Stimulated activated CD4-positive, alpha-beta T cell treated with anti-CD3 and anti-CD28 coated beads, Interleukin-1b, Interleukin-23, amount 100 ng/mL, for 1 hour (primary cell): Measurements from ENCODE around the gene TCEAL4.

Source experiments
- DNase-seq, 2 donors: peaks; one replicate each; pipeline ENCODE4 v3.0.0-alpha.2; 2020; ENCODE audit warnings: low read depth in 2 of 2

TCEAL4 gene

DNA sequence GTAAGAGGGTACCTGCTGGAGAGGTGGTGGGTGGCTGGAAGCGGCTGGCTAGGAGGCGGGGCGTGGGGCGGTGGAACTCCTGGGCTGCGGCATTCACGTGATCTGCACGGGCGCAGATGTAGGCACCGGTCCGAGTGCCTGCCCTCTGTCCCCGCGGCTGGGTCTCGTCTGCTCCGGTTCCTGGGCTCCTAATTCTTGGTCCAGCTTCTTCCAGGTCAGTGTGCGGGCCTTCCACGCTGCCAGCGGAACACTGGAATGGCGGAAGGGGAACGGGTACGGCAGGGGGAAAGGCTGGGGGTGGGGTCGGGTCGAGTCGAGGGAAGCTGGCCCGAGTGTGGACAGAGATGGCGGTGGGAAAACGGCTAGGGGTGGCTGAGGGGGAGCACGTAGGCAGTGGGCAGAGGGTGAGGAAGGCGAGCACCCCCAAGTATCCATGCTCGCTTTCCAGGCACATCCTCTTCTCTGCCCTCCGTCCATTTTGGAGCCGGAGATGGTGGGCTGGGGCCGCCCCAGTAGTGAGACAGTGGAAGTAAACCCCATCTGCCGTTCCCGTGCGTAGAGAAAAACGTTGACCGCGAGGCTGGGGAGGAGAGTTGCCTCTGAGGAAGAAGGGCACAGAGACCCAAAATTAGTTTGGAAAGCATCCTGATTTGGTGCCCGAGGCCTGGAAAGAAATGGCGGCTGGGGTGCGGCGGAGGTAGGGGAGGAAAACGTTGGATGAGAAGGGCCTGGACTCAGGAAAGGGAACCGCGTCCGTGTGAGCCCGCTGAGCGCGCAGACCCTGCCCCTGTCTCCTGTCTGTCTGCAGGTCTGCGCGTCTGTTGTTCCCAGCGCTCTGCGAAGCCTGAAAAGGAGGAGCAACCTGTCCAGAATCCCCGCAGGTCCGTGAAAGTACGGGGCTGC lies at the start of gene TCEAL4:
Gene TCEAL4 (plus strand): TSS at position 105 of the 903 bp plus-strand sequence. CDS start 1,161 bp downstream, outside the sequence.
- no peak for DNase-seq

DNA sequence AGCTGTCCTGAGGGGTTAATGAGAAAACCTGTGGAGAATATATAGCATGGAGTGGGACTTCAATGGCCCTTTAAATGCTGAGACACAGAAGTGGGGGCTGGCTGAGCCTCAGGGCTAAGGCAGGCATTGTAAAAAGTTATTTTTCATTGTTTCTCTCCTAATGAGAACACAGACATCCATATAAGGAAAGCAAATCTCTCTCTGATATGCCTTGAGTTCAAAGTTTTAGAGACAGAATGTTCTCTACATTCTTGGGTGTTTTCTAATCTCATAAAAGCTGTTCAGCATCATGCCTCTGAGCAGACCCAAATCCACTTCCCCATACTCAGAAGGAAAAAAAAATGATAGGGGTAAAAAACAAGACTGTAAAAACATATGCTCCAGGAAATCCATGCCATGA lies 49.2 kb upstream of the TCEAL4 start:
- no peak for DNase-seq

DNA sequence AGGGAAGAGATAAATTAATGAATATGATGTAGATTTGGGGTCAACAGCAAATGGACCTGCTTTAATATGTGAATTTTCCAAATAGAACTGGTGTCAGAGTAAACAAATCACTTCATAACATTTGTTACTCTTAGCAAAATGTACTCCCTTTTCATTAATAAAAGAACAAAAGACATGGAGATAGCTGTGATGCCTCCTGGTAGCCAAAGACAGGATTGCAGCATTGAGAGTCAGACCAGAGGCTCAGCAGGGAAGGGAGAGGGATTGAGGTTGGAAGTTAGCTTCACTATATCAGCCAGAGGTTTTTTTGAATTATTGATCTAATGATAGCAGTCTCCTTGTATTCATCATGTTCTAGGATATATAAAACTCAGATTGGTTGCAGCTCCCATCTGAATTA lies 48.6 kb upstream of the TCEAL4 start:
- no peak for DNase-seq

DNA sequence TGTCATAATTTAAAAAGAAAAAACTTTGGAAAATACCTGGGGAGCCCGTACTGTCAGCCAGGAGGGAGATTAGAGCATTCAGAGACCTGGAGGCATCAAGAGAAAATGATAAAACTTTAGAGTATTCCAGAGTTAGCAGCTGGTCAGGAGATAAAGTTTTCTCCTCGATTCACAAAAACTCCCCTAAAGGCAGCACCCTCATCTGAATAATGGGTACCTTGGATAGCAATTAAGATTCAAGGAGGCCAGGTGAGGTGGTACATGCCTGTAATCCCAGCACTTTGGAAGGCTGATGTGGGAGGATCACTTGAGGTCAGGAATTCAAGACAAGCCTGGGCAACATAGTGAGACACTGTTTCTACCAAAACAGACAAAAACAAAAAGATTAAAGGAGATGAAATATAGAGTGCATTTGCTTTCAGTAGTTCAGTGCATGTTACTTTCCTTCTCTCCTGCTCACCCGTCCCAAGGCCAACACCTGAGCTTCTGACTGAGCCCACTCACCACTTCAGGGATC lies 47.4 kb upstream of the TCEAL4 start:
- no peak for DNase-seq

DNA sequence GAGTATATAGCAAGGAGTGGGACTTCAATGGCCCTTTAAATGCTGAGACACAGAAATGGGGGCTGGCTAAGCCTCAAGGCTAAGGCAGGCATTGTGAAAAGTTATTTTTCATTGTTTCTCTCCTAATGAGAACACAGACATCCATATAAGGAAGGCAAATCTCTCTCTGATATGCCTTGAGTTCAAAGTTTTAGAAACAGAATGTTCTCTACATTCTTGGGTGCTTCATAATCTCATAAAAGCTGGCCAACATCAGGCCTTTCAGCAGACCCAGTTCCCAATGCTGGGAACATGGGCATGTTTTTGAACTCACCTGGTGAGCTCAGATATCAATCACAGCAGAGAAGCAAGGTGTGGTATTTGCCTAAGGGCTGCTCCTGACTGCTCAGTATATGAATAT lies 46.6 kb upstream of the TCEAL4 start:
- no peak for DNase-seq

DNA sequence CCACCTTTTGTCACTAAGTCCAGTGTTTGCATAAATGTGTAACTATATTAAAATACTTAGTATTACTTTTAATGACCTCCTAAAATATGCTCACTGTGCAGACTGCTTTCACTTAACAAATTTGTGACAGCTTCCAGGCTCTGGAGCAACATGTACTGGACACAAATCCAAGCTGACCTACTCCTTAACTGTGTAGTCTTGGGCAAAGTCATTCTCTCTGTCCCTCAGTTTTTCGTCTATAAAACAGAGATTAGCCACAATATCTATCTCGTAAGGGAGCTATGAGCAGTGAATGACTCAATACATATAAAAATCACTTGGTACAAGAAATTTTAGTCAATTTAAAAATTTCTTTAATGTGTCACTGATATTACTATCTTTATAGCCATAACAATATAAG lies 45.6 kb upstream of the TCEAL4 start:
- DNase-seq = no peak

DNA sequence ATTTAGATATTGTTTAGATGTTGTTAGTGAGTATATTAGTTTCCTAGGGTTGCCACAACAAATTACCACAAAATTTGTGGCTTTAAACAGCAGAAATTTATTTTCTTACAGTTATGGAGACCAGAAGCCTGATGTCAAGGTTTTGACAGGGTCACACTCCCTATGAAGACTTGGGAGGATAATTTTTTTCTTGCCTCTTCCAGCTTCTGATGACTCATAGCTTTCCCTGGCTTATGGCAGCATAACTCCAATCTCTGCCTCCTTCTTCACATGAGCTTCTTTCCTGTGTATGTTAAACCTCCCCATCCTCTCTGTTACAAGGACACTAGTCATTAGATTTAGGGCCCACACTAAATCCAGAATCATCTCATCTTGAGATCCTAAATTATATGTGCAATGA lies 45.2 kb upstream of the TCEAL4 start:
- DNase-seq = no peak

DNA sequence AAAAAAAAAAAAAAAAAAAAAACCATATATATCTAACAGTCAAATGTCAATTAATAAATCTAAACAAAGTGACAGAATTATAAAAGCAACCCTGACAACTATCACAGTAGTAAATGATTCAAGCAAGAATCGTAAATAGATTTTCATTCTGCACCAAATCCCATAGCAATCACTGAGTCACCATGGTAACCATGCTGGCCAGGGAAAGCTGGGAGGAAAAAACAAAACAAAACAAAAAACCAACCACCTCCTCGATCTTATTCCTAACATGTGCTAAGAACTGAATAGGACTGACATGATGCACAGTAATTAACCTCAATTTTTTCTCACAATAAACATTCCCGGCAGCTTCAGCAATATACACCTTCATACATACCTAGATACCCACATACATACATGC lies 35.4 kb upstream of the TCEAL4 start:
- DNase-seq = no peak

DNA sequence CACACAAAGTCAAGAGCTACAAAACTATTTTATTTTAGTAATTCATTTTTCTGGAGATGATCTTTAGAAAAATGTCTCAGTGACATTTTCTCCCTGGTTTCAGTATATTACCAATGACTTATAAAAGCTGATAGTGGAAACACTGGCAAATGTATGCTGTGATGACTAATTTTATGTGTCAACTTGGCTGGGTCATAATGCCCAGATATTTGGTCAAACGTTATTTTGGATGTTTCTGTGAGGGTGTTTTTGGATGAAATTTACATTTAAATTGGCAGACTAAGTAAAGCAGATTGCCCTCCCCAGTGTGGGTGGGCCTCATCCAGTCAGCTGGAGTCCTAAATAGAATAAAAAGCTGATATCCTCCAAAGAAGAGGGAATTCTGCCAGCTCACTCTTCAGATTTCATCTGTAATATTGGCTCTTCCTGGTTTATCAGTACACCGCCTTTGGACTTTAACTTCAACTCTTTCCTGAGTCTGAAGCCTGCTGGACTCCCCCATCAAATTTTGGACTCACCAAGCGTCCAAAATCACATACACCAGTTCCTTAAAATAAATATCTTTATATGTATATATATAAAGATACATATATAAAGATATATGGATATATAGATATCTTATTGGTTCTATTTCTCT lies 34.8 kb upstream of the TCEAL4 start:
- DNase-seq = no peak

DNA sequence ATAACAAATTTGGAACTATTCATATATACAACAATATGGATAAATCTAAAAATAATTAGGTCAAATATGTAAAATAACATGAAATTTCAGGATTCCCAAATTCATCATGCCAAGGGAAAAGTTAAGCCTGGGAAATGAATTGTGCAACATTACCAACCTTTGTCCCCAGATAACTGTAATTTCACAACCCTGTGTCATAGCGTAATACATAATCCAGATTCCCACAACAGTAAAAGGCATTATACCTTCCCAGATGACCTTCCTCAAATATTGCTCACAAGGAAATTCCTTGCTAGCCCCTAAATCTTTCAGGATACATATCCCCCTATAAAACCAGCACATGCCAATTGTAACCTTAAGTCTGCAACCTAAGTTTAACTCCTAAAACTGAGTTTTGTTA lies 33.1 kb upstream of the TCEAL4 start:
- no peak for DNase-seq

DNA sequence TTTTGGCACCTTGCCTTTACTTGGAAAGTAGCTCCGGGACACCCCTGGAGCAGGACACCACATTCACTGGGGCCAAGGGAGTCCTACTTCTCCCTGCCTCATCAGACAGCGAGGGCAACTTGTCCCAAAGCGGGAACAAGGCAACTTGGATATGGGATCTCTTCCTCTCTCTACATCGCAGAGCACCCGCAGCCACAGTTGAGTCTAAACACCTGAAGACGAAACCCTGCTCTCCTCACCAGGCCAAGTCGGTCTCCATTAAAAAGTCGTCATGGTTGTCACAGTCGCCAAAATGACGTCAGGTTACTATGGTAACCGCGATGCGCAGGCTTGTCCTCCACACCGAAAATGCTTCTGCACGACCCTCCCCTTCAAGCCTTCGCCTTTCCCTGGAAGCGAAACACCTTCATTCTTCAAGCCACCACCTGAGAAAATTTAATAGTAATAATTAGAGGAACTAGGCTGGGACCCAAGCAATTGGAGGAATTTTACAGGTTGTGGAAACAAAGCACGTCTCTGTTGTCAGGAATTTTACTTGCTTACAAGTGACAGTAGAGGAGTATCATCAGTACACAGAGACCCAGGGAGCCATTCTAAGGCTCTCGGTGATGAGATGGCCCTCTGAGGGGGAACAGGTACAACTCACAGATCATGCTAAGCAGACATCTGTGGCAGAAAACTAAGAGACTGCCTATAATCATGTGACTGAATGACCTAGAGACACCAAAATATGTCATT lies 30.5 kb upstream of the TCEAL4 start:
- peak in 1 of 2 donors; percentile 32 for DNase-seq

DNA sequence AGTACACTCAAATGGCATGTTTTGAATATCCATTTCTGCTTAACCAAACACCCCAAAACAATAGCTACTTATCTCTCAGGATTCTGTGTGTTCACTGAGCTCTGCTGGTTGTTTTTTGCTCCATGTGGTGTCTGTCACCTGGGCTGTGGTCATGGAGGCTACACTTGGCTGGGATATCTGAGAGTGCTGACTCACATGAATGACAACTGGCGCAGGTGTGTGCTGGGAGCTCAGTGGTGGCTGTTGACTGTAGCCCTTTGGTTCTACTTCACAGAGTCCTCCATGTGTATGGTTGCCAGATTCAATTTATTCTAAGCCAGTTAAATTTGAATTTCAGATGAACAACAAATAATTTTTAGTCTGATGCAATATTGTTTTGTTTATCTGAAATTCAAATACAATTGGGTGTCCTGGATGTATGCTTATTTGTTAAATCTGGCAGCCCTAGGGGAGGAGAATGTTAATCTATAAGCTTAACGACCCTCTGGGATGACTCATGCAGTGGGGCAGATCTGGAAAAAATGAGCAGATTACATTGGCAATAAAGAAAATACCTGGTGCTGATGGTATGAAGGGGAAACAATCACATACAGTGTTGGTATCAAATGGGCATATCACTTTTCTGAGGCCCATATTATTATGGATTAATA lies 28.2 kb upstream of the TCEAL4 start:
- DNase-seq = no peak

DNA sequence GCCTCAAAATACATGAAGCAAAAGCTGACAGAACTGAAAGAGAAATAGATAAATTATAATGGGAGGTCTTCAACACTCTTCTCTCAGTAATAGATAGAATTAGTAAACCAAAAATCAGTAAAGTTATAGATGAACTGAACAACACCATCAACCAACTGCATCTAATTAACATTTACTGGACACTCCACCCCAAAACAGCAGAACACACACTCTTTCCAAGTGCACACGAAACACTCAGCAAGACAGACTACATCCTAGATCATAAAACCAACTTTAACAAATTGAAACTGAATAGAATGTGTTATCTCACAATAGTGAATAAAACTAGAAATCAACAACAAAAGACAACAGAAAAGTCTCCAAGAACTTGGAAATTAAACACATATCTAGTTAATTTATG lies 25.1 kb upstream of the TCEAL4 start:
- no peak for DNase-seq

DNA sequence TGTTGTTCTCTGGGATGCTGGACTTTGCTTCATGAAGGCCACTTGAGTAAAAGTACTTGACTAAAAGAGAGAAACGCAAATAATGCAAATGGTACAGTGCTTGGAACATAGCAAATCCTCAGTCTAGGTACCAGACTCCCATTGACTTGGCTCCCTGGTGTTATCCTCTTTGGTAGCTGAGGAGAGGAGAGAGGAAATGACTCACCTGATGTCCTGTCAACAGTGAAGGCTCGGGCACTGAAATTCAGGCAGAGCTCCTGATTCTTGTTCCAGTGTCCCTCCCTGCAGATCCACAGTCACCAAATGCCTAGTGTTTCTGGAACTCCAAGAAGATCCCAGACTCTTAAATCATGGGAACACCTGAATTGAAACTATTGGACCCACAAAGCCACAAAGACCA lies 22.5 kb upstream of the TCEAL4 start:
- DNase-seq = no peak

DNA sequence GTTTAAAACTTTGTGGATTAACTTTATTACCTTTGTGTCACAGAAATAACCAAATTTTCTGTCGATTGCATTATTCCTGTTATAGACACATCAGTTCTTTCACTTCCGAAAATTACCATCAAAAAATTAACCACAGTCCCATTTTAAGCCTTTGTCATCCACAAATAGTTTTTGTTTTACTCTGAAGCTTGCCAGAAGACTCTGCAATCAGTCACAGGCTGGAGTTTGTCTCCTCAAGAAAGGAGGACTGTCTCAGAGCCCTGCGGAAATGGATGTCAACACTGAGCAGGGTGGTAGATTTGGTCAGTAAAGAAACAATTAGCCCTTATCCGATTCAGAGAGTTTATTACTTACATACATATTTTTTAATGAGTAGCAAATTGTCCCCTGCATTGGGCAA lies 20.1 kb upstream of the TCEAL4 start:
- no peak for DNase-seq

DNA sequence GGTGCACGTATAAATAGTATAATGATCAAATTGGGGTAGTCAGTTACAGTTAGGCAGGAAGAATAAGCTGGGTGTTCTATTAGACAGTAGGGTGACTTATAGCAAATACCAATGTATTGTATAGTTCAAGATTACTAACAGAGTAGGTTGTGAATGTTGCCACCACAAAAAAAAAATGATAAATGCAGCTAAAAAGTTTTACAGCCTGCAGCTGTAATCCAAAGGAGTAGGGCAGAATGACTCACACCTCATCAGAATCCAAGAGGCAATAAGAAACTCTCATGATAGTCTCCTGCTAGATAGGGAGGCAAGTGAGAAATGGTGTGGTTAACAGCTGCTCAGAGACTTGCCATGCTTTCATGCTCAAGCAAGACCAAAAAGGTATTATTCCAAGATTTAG lies 19.6 kb upstream of the TCEAL4 start:
- no peak for DNase-seq

DNA sequence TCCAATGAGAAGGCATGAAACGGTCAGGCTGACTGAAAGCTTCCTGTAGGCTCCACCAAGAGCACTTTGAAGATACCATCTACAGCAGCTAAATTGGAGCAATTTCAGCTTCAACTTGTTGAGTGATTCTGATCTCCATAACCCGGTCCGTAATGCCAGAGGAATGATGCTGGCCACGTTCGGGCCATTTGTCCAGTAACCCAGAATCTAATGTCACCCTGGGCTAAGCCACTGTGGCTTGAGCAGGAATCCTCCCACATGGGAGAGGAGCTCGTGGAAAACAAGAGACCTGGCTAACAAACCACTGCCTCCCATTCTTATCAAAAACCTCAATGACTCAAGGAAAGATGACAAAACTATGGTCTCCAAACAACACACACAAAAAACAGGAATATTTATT lies 14.2 kb upstream of the TCEAL4 start:
- DNase-seq = no peak

DNA sequence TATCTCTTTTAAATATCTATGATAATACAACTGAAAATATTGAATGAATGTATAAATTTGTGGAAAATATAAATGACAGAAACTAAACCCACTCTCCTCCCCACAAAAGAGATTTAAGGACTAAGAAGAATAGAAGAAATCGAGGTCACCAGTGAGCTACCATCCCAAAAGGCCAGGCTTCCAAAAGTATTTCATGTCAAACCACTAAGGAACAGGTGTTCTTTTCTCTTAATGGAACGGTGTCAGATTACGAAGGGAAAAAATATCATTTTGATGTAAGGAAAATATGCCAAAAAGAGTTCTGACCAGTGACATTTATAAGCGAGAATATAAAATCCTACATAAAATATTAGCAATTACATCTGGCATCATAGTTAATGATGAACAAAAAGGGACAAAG lies 13.6 kb upstream of the TCEAL4 start:
- DNase-seq = no peak

DNA sequence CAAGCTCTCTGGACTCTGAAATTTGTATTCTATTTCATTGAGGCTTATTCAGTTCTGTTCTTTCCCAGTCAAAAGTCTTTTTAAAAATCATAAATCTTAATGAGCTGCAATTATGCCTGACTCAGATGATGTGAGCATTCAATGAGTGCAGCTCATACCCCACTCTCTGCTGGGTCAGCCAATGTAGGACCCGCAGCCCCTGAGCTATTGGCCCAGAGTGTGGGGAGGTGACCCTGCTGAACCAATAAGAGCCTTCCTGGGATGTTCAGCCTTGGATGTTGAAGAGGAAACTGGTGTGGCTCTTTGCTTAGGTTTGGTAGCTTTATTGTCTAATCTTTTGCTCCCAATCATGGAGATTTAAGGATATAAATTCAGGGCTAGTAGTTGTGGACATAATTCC lies 12.1 kb upstream of the TCEAL4 start:
- no peak for DNase-seq

DNA sequence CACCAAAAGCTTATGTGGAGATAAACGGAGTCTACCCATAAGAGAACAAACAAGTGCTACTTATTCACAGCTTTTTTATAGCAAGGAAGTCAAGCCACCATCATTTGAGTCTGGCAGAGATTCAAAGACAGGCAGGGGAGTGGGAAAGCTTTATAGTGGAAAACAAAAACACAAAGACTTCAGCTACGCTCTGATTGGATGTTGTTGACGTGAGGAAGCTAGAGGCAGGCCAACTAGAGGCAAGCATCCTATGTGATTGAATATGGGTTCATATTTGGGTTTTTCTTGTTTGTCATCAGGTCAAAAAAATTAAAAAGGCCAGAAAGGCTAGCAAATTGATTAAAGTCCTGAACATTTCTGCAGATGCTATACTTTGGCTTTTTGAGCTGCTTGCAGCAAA lies 719 bp upstream of the TCEAL4 start:
- no peak for DNase-seq

DNA sequence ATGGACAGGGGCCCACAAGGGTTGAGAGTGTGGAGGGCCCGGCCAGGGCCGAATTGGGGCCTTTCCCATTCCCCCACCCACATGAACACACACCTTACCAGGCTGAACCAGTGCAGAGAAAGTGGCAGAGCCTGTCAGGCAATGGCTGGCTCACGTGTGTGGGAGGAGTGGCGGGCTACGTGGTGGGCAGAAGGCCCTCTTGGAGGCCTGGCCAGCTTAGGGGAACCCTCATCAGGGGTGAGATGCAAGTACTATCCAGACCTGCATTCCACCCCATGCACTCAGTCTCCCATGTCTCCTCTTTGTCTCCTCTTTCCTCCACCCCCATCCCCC lies 965 bp downstream of the TCEAL4 start:
- DNase-seq = no peak

DNA sequence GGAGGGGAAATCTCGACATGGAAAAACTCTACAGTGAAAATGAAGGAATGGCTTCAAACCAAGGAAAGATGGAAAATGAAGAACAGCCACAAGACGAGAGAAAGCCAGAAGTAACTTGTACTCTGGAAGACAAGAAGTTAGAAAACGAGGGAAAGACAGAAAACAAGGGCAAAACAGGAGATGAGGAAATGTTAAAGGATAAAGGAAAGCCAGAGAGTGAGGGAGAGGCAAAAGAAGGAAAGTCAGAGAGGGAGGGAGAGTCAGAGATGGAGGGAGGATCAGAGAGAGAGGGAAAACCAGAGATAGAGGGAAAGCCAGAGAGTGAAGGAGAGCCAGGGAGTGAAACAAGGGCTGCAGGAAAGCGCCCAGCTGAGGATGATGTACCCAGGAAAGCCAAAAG lies 1.3 kb downstream of the TCEAL4 start:
- no peak for DNase-seq
